Skin of body (tissue), 2 donors: ENCODE results near the gene PDE6H. TPM values are rescaled to one million over a fixed set of nuclear protein-coding genes. Genes with fewer than 3 reads are reported as not detected.

ENCODE experiments used
- DNase-seq: peaks from one replicate; lab custom pipeline; 2025; lab: John Stamatoyannopoulos, UW
- total RNA-seq: library from RNA; depleted of rRNA; stranded (reverse); fragments of >200 nt; gene quantifications from one replicate; pipeline ENCODE4 v1.2.3, GENCODE V29; 2014

PDE6H gene
- total RNA-seq, 1 donor from 2014 or later, result 0.59 TPM

GRCh38 chr12:14974633-14975032 lies 1.8 kb downstream of the PDE6H start:
- DNase-seq, result no peak

DNA sequence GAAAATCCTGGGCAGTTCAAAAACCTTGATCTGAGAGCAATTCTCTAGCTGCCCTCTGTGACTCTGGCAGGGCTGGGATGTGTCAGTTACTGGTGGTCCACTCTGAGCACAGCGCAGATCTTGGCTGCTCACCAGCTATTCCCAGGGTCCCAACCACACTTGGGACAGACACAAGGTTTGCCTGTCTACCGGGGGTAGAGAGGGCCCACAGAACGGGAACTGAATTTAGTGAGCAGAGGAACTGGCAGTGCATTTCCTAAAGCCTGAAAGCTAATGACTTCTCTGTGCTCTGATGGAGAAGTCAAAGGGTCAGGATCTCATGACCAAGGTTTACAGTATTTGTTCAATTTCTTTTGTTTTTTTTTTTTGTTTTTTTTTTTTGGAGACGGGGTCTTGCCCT lies 2.6 kb downstream of the PDE6H start:
- no peak for DNase-seq

DNA sequence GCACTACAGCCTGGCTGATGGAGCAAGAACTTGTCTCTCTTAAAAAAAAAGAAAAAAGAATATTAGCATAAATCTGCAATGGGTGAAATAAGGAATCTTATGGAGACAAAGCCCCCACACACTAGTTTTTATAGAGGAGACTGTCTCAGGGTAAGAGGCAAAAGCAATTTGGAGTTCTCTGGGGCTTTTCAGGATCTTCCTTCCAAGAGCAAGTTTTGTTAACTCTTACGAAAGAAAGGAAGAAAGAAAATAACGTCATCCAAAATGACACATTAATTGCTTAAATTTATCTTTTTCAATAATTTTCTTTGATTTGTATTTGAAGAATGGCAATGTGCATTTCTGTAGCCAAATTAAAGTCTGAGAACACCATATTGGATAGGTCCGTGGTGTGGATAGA lies 3.8 kb downstream of the PDE6H start:
- no peak for DNase-seq

GRCh38 chr12:14979468-14979867 lies 6.6 kb downstream of the PDE6H start:
- DNase-seq, result no peak

DNA sequence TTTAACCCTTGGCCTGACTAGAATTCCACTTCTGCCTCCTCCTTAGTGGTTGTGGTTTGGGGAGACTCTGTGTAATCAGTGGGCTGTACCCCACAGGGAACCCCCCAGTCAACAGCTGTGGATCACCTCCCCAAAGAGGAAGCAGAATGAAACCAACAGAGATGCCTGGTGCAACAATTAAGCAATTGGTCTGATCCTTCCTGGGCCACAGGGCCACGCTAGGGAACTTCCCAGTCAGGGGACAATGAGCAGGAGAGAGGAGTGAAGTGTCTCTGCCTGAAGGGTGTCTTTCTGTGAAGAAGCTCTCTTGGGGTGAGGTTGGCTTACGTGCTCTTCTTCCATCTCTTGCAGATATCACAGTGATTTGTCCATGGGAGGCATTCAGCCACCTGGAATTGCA lies 8.2 kb downstream of the PDE6H start:
- no peak for DNase-seq

DNA sequence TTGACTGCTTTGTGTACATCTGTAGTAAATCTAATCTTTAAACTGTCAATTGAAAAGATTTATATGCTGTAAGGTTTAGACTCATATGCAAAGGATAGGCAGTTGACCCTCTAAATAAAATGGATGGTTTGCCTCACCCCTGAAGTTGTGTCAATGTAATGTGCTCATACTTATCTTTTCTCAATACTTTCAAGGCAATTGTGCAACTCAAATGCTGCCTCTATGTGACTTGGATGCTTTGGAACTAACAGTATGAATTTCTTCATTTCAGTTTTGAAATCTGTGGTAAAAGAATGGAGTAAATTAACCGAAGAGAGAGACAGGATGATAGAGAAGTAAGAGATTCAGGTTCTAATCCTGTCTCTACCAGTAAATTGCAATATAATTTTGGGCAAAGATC lies 9.7 kb downstream of the PDE6H start:
- no peak for DNase-seq

GRCh38 chr12:14982991-14983390 lies 10.1 kb downstream of the PDE6H start:
- no peak for DNase-seq

DNA sequence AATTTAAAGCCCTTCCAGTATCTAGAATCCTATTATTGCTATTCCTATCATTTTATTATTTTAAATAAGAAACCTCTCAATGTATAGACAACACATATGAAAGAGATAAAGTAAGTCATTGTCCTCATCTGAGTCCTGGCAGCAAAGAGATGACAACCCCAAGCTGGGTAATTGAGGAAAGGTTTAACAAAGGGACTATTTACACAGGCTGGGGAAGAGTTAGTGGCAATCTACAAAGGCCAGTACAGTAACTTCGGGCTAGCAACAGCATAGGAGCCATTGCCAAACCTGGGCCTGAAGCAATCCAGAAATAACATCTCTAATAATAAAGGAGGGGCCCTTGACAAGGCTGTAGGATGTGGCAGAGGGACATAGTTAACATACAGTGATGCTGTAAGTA lies 11.2 kb downstream of the PDE6H start:
- DNase-seq, result no peak

DNA sequence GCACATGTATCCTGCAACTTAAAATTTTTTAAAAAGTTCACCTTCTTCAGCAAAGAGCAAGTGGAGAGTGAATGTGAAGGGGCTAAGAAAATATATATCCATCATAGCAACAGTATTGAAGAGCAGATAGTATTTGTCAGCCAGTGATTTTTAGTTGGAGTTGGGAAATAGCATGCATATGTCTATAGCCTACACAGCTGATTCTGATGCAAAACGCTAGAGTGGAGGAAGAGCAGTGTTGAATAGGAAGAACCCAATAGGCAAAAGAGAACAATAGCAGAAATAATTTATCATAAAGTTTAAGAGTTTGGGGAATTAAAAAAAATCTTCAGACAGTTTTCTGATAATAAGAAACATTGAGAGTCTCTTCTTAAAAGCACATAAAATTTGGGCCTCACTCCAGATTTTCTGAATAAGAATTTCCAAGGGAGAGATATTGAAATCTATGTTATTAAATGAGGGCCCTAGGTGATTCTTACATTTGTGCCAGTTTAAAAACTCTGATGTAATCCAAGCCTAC lies 12.0 kb downstream of the PDE6H start:
- DNase-seq, result peak; percentile 69

DNA sequence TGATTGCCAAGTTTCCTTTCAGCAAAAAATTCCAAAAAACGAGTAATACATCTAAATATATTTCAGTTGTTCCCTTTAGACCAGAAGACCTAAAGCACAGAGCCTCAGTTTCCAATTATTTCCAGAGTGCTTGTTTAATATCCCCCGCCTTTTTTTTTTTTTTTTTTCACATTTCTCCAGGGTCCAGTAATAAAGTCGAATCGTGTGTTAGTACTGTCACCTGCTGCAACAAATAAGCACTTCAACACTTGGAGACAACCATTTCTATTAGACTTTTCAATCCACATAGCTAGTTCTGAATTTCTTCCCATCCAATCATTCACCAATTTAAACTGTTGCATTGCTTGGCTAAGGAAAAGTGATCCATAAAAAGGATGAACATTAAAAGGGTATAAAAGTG lies 13.6 kb downstream of the PDE6H start:
- DNase-seq, result no peak

GRCh38 chr12:14988035-14988434 lies 15.2 kb downstream of the PDE6H start:
- no peak for DNase-seq

DNA sequence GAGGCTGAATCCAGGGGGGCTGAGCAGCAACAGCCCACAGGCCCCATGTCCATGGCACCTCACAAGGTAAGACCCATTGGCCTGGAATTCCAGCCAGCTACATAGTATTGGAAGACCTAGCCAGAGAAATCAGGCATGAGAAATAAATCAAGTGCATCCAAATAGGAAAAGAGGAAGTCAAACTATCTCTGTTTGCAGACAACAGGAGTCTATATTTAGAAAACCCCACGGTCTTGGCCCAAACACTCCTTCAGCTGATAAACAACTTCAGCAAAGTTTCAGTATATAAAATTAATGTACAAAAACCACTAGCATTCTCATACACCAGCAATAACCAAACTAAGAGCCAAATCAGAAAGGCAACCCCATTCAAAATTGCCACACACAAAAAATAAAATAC lies 16.9 kb downstream of the PDE6H start:
- no peak for DNase-seq

DNA sequence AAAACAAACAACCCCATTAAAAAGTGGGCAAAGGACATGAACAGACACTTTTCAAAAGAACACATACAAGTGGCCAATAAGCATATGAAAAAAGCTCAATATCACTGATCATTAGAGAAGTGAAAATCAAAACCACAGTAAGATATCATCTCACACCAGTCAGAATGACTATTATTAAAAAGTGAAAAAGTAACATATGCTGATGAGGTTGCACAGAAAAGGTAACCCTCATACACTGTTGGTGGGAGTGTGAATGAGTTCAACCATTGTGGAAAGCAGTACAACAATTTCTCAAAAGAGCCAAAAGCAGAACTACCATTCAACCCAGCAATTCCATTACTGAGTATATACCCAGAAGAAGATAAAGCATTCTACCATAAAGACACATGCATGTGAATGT lies 18.2 kb downstream of the PDE6H start:
- no peak for DNase-seq

GRCh38 chr12:14992673-14993072 lies 19.8 kb downstream of the PDE6H start:
- no peak for DNase-seq

DNA sequence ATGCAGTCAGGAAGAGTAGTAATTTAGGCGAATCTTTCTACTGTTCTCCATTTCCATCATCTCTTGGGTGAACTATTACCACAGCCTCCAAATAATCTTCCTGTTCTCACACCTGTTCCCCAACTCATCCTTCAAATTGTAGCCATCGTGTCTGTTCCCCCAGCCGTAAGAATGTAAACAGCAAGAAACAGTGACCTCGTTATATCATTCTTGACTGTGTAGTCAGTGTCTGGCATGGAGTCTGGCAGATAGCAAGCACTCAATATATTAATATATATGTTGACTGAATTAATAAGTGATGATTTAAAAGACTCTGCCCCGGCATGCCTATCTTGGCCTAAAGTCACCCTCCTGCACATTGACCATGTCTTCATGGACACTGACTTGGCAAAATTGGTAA lies 20.3 kb downstream of the PDE6H start:
- DNase-seq, result no peak

GRCh38 chr12:14993537-14994266 lies 20.9 kb downstream of the PDE6H start:
- no peak for DNase-seq

GRCh38 chr12:14994610-14995009 lies 21.8 kb downstream of the PDE6H start:
- DNase-seq, result no peak

DNA sequence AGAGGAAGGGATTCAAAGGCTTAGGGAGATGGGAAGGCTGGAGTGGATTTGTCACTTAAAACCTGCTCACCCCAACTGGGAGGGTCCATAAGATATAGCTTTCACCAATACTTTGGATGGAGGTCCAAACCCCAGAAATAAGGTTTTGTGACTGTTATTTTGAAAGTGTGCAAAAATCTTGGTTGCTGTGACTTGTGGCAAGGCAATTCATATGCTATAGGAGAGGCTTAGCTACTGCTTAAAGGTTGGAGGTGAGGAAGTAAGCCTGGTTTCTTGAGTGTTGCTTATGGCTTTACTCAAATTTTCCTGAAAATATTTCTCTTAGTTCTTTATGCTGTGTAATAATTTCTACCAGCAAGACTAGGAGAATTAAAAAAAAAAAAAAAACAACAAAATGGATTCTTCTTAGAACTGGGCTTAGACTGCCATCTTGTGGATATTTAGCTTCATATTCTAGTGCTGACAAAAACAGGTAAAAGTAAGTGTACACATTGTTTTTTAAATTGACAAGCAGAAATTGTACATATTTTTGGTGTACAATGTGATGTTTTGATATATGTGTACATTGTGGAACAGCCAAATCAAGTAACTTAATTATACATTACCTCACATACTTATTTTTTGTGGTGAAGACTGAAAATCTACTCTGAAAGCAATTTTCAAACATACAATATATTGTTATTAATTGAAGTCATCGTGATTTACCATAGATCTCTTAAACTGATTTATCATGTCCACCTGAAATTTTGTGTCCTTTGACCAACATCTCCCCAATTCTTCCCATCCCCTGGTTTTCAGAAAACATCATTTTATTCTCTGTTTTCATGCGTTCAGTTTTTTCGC lies 23.0 kb downstream of the PDE6H start:
- DNase-seq, result peak; percentile 25

DNA sequence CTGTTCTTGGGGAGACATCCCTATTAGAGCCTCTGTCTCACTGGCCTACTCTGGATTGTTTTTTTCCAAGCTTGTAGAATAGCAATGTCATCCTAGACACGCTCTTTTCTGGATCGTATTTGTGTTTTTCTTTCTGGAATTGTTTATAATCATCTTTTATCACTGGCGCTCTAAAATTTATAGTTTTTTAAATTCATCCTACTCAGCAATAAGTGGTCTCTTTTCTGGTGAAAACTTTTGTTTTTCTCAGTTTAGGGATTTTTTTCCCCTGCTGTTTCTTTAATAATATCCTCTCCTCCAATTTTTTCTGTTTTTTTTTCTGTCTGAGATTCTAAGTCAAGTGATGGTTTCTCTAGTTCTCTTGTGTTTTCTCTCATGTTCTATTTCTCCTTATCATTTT lies 25.2 kb downstream of the PDE6H start:
- no peak for DNase-seq

GRCh38 chr12:14999021-14999694 lies 26.3 kb downstream of the PDE6H start:
- DNase-seq, result peak; percentile 42

DNA sequence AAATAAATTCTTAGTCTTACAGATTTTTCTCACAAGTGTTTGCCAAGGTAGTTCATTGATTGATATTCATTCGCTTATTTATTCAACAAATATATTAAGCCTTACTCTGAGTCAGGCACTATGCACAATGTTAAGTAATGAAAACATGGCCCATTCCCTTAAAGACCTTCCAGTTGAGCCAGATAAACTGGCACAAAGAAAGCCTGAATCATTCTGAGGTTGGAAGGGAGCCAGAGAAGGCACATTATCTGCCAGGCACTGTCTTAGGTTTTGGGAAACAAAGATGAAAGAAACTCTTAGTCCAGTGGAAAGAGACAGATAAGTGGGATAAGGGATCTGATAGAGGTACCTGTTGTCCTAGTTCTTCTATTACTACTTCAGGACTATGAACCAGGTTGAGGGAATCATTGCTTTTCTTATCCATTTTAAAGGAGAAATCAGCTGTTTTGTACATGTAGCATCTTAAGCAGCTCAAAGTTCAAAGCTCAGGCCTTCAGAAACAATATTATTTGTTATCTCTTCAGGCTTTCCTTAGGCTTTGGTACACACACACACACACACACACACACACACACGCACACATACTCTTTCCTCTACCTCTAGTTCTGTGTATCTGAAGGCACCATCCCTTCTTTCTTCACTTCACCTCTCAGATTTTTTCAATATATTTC lies 27.0 kb downstream of the PDE6H start:
- no peak for DNase-seq

- DNase-seq, result no peak
These were observed 27.7 kb downstream of the PDE6H start for GRCh38 chr12:15000575-15000974.
